ENCODE data around the gene HSD3B7.

DNA sequence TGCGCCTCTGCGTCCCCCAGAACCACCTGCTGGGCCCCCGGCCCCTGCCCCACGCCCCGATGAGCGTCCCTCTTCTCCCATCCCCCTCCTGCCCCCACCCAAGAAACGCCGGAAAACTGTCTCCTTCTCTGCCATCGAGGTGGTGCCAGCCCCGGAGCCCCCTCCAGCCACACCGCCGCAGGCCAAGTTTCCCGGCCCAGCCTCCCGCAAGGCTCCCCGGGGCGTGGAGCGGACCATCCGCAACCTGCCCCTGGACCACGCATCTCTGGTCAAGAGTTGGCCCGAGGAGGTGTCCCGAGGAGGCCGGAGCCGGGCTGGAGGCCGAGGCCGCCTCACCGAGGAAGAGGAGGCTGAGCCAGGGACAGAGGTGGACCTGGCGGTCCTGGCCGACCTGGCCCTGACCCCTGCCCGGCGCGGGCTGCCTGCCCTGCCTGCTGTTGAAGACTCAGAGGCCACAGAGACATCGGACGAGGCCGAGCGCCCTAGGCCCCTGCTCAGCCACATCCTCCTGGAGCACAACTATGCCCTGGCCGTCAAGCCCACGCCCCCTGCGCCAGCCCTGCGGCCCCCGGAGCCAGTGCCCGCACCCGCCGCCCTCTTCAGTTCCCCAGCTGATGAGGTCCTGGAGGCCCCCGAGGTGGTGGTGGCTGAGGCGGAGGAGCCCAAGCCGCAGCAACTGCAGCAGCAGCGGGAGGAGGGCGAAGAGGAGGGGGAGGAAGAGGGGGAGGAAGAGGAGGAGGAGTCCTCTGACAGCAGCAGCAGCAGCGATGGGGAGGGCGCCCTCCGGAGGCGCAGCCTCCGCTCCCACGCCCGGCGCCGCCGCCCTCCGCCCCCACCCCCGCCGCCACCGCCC lies 5.6 kb upstream of the HSD3B7 start:
- TF ChIP-seq POLR2AphosphoS5 (IDR thresholded peaks at IDR 0.05; ENCODE audit: low read length) (no peak), POLR2A (IDR thresholded peaks at IDR 0.05; ENCODE audit: low read depth, low read length) (no peak), RAD21 (IDR thresholded peaks at IDR 0.05; ENCODE audit: insufficient read depth, low read depth, low read length) (no peak), EZH2 (IDR thresholded peaks at IDR 0.05; ENCODE audit: borderline replicate concordance, control insufficient read depth, low read depth, low read length) (no peak), YY1 (IDR thresholded peaks at IDR 0.05; ENCODE audit: low read depth, low read length) (no peak)
- TF ChIP-seq, protein P1, sequence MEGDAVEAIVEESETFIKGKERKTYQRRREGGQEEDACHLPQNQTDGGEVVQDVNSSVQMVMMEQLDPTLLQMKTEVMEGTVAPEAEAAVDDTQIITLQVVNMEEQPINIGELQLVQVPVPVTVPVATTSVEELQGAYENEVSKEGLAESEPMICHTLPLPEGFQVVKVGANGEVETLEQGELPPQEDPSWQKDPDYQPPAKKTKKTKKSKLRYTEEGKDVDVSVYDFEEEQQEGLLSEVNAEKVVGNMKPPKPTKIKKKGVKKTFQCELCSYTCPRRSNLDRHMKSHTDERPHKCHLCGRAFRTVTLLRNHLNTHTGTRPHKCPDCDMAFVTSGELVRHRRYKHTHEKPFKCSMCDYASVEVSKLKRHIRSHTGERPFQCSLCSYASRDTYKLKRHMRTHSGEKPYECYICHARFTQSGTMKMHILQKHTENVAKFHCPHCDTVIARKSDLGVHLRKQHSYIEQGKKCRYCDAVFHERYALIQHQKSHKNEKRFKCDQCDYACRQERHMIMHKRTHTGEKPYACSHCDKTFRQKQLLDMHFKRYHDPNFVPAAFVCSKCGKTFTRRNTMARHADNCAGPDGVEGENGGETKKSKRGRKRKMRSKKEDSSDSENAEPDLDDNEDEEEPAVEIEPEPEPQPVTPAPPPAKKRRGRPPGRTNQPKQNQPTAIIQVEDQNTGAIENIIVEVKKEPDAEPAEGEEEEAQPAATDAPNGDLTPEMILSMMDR (IDR thresholded peaks at IDR 0.05 in 2 of 3, conservative IDR thresholded peaks at IDR 0.05 in 1 of 3; ENCODE audit: control insufficient read depth in 2 of 3, extremely low read depth in 1 of 3, insufficient read depth in 1 of 3, low read depth in 3 of 3, low read length in 3 of 3): no peak
